ENCODE results near the gene EFHD2. TPM values are rescaled to one million over a fixed set of nuclear protein-coding genes. Genes with fewer than 3 reads are reported as not detected.
A peak's percentile ranks its signal among the peaks of the same experiment; 100 is the strongest.
"Not testable (repeated sequence)": the region's sequence is repeated elsewhere in the genome, so short reads cannot be mapped to it uniquely, and the experiment has no call there.

Gene EFHD2
- total RNA-seq, 1 donor from 2014 or later, result 19.5 TPM

GRCh38 chr1:15424981-15425380 is 15.3 kb downstream of the EFHD2 start:
- no peaks in the 10 kb centered on the region for H3K9me3 Mint-ChIP-seq
- H3K27me3 Mint-ChIP-seq, result no peaks in the 10 kb centered on the region
- TF ChIP-seq CTCF (conservative IDR thresholded peaks at IDR 0.05), result no peak
- no peak for DNase-seq (ENCODE audit: extremely low spot score, unreplicated experiment)
- H3K36me3 Mint-ChIP-seq, result no peaks in the 10 kb centered on the region
- peaks cover 11% of the 10 kb centered on the region for H3K4me1 Mint-ChIP-seq (ENCODE audit: unreplicated experiment)
- no peak overlapping the region for H3K27ac Mint-ChIP-seq
- H3K4me3 Mint-ChIP-seq, result no peak overlapping the region

- H3K9me3 Mint-ChIP-seq, result no peaks in the 10 kb centered on the region
- no peak overlapping the region for H3K27ac Mint-ChIP-seq
- H3K4me3 Mint-ChIP-seq, result no peak overlapping the region
- no peak for TF ChIP-seq CTCF (conservative IDR thresholded peaks at IDR 0.05)
- no peaks in the 10 kb centered on the region for H3K36me3 Mint-ChIP-seq
- no peak for DNase-seq (ENCODE audit: extremely low spot score, unreplicated experiment)
- peaks cover 11% of the 10 kb centered on the region for H3K4me1 Mint-ChIP-seq (ENCODE audit: unreplicated experiment)
- no peaks in the 10 kb centered on the region for H3K27me3 Mint-ChIP-seq
These were observed 15.8 kb downstream of the EFHD2 start for GRCh38 chr1:15425521-15425920.

GRCh38 chr1:15425958-15426357 is 16.3 kb downstream of the EFHD2 start:
- H3K27me3 Mint-ChIP-seq, result no peaks in the 10 kb centered on the region
- no peaks in the 10 kb centered on the region for H3K9me3 Mint-ChIP-seq
- H3K27ac Mint-ChIP-seq, result peak overlapping the region; percentile 10
- no peak for TF ChIP-seq CTCF (conservative IDR thresholded peaks at IDR 0.05)
- H3K4me1 Mint-ChIP-seq (ENCODE audit: unreplicated experiment), result peaks cover 11% of the 10 kb centered on the region
- no peaks in the 10 kb centered on the region for H3K36me3 Mint-ChIP-seq
- DNase-seq (ENCODE audit: extremely low spot score, unreplicated experiment), result no peak
- no peak overlapping the region for H3K4me3 Mint-ChIP-seq

- Mint-ChIP-seq H3K27ac (peak overlapping the region; percentile 10), H3K4me3 (no peak overlapping the region), H3K27me3 (no peaks in the 10 kb centered on the region), H3K9me3 (no peaks in the 10 kb centered on the region), H3K4me1 (ENCODE audit: unreplicated experiment) (peaks cover 11% of the 10 kb centered on the region), H3K36me3 (no peaks in the 10 kb centered on the region)
- TF ChIP-seq CTCF (conservative IDR thresholded peaks at IDR 0.05), result no peak
- no peak for DNase-seq (ENCODE audit: extremely low spot score, unreplicated experiment)
These were observed 17.0 kb downstream of the EFHD2 start for GRCh38 chr1:15426492-15427279.

GRCh38 chr1:15427280-15427666 is 17.6 kb downstream of the EFHD2 start:
- TF ChIP-seq CTCF (conservative IDR thresholded peaks at IDR 0.05), result no peak
- peaks cover 13% of the 10 kb centered on the region for H3K4me1 Mint-ChIP-seq (ENCODE audit: unreplicated experiment)
- H3K9me3 Mint-ChIP-seq, result no peaks in the 10 kb centered on the region
- no peaks in the 10 kb centered on the region for H3K27me3 Mint-ChIP-seq
- DNase-seq (ENCODE audit: extremely low spot score, unreplicated experiment), result no peak
- H3K27ac Mint-ChIP-seq, result no peak overlapping the region
- H3K4me3 Mint-ChIP-seq, result no peak overlapping the region
- no peaks in the 10 kb centered on the region for H3K36me3 Mint-ChIP-seq

- not testable (repeated sequence) for H3K9me3 Mint-ChIP-seq; DNase-seq (ENCODE audit: extremely low spot score, unreplicated experiment); H3K27me3 Mint-ChIP-seq; H3K4me3 Mint-ChIP-seq; H3K27ac Mint-ChIP-seq; H3K36me3 Mint-ChIP-seq
- H3K4me1 Mint-ChIP-seq (ENCODE audit: unreplicated experiment), result peaks cover 15% of the 10 kb centered on the region
These were observed 18.6 kb downstream of the EFHD2 start for GRCh38 chr1:15428252-15428651.

All from type B pancreatic cell (in vitro differentiated cells).